HG02588 (cell line): ENCODE results near the gene SYNE1.

ENCODE experiments used
- ATAC-seq: cut with Tn5 transposase; IDR thresholded peaks from one replicate; pipeline ENCODE4 v1.9.1; 2021; ENCODE audit warnings: mild to moderate bottlenecking, moderate library complexity; ENCODE audit not compliant: unreplicated experiment

SYNE1 gene

GRCh38 chr6:152201120-152201519, 436.0 kb downstream of the SYNE1 start:
- ATAC-seq: no peak

- ATAC-seq: no peak
Observed at GRCh38 chr6:152195896-152196295, 441.3 kb downstream of the SYNE1 start.

GRCh38 chr6:152189736-152190135, 447.4 kb downstream of the SYNE1 start:
- no peak for ATAC-seq

GRCh38 chr6:152188011-152188410, 449.2 kb downstream of the SYNE1 start:
- no peak for ATAC-seq

- no peak for ATAC-seq
Observed at GRCh38 chr6:152186840-152187239, 450.3 kb downstream of the SYNE1 start.

- ATAC-seq: peak; percentile 61
Observed at GRCh38 chr6:152184917-152185574, 452.1 kb downstream of the SYNE1 start.

GRCh38 chr6:152184573-152184916, 452.6 kb downstream of the SYNE1 start:
- peak; percentile 38 for ATAC-seq

- ATAC-seq: no peak
Observed at GRCh38 chr6:152180601-152181000, 456.6 kb downstream of the SYNE1 start.

- no peak for ATAC-seq
Observed at GRCh38 chr6:152176268-152176667, 460.9 kb downstream of the SYNE1 start.

- ATAC-seq: no peak
Observed at GRCh38 chr6:152173957-152174356, 463.2 kb downstream of the SYNE1 start.

GRCh38 chr6:152173321-152173720, 463.8 kb downstream of the SYNE1 start:
- ATAC-seq: no peak

GRCh38 chr6:152170702-152171667, 466.2 kb downstream of the SYNE1 start:
- ATAC-seq: peak; percentile 96

GRCh38 chr6:152170313-152170701, 466.9 kb downstream of the SYNE1 start:
- no peak for ATAC-seq

- no peak for ATAC-seq
Observed at GRCh38 chr6:152167641-152168603, 469.2 kb downstream of the SYNE1 start.

- ATAC-seq: no peak
Observed at GRCh38 chr6:152166897-152167296, 470.3 kb downstream of the SYNE1 start.

- no peak for ATAC-seq
Observed at GRCh38 chr6:152166497-152166896, 470.7 kb downstream of the SYNE1 start.

- ATAC-seq: no peak
Observed at GRCh38 chr6:152164957-152165356, 472.2 kb downstream of the SYNE1 start.

- ATAC-seq: peak; percentile 53
Observed at GRCh38 chr6:152161501-152161900, 475.7 kb downstream of the SYNE1 start.

- ATAC-seq: peak; percentile 97
Observed at GRCh38 chr6:152160346-152160745, 476.8 kb downstream of the SYNE1 start.

- ATAC-seq: no peak
Observed at GRCh38 chr6:152155792-152156191, 481.4 kb downstream of the SYNE1 start.
